ENCODE measurements around the gene GON7.

Gene GON7

GRCh38 chr14:93156693-93157369 is 50.0 kb downstream of the GON7 start:
- no peak for DNase-seq (ENCODE audit: low read depth)

- no peak for DNase-seq (ENCODE audit: low read depth)
Measured at GRCh38 chr14:93155667-93156066, 51.2 kb downstream of the GON7 start.

- no peak for DNase-seq (ENCODE audit: low read depth)
Measured at GRCh38 chr14:93153121-93153520, 53.7 kb downstream of the GON7 start.
